ENCODE results near the gene CCDC170. TPM values are rescaled to one million over a fixed set of nuclear protein-coding genes. Genes with fewer than 3 reads are reported as not detected.

Gene CCDC170
- total and polyA plus RNA-seq, 9 of the 15 experiments (the other 6 are each of a cell fraction or from before 2014, with no cell fraction given): 0.01 to 0.18 (median 0.05) TPM; not detected in 6

DNA sequence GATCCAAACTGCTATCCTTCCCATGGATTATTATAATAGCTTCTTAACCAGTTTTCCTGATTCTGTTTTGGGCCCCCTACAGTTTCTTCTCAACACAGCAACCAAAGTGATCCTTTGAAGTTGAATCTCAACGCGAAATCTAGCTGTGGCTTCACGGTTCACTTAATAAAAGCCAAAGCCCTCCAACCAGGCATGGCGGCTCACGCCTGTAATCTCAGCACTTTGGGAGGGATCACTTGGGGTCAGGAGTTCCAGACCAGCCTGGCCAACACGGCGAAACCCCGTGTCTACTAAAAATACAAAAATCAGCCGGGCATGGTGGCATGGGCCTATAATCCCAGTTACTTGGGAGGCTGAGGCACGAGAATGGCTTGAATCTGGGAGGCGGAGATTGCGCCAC is 45.2 kb upstream of the CCDC170 start:
- ATAC-seq (no peak), DNase-seq (ENCODE audit: extremely low read depth in 1 of 4, low spot score in 3 of 4) (peak in 1 of 4 experiments; percentile 23), FAIRE-seq (no peak)
- intact Hi-C loops (cut with micrococcal nuclease) (no loop called here), in situ Hi-C loops (cut with MboI) (no loop called here)
- ChIA-PET CTCF (ENCODE audit: low intra/inter-chr PET ratio) (no interaction called here), POLR2A (no interaction called here)
- H3K9ac ChIP-seq (ENCODE audit: insufficient read depth in 1 of 2, low read depth in 2 of 2, low read length in 2 of 2): no peak overlapping the region
- H4K20me1 ChIP-seq (replicated peaks; ENCODE audit: control insufficient read depth, insufficient read depth, low read length): no peaks in the 10 kb centered on the region
- no peak overlapping the region for H3K4me3 ChIP-seq
- 86% methylated on average over 12 of the region's 12 CpGs for WGBS (ENCODE audit: insufficient coverage, low coverage, missing lambda C conversion rate)
- H3K27ac ChIP-seq (ENCODE audit: extremely low read depth, low read depth, low read length): no peak overlapping the region
- no peaks in the 10 kb centered on the region for H3K27me3 ChIP-seq (ENCODE audit: control insufficient read depth in 2 of 2, insufficient read depth in 2 of 2, low read length in 2 of 2)
- peaks cover 65% of the 10 kb centered on the region for H3K79me2 ChIP-seq (ENCODE audit: control insufficient read depth, insufficient read depth, low read length)
- no peaks in the 10 kb centered on the region for H3K9me3 ChIP-seq (replicated peaks; ENCODE audit: control insufficient read depth, insufficient read depth, low read depth, low read length)
- H3K4me2 ChIP-seq (ENCODE audit: insufficient read depth, low read length): no peak overlapping the region
- H3K36me3 ChIP-seq (ENCODE audit: control insufficient read depth, insufficient read depth, low read length): peaks cover 35% of the 10 kb centered on the region
- TF ChIP-seq KDM1A (IDR thresholded peaks at IDR 0.05) (peak; percentile 39 to 59; a peak in 2 of 4 replicates), POLR3G (IDR thresholded peaks at IDR 0.05; ENCODE audit: extremely low read depth, insufficient read length, insufficient replicate concordance) (no peak)
- TF ChIP-seq, protein P1, sequence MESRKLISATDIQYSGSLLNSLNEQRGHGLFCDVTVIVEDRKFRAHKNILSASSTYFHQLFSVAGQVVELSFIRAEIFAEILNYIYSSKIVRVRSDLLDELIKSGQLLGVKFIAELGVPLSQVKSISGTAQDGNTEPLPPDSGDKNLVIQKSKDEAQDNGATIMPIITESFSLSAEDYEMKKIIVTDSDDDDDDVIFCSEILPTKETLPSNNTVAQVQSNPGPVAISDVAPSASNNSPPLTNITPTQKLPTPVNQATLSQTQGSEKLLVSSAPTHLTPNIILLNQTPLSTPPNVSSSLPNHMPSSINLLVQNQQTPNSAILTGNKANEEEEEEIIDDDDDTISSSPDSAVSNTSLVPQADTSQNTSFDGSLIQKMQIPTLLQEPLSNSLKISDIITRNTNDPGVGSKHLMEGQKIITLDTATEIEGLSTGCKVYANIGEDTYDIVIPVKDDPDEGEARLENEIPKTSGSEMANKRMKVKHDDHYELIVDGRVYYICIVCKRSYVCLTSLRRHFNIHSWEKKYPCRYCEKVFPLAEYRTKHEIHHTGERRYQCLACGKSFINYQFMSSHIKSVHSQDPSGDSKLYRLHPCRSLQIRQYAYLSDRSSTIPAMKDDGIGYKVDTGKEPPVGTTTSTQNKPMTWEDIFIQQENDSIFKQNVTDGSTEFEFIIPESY (CRISPR knock-in tag; IDR thresholded peaks at IDR 0.05): peak; percentile 61; the same call in 1 of the 2 replicates
- no peaks in the 10 kb centered on the region for H3K9me1 ChIP-seq (ENCODE audit: control insufficient read depth, insufficient read depth, low read length)
- H3K4me1 ChIP-seq (replicated peaks in 1 of 2; ENCODE audit: control insufficient read depth in 2 of 2, insufficient read depth in 2 of 2, low read length in 2 of 2): peaks cover 0 to 7% of the 10 kb centered on the region in 2 experiments; a peak in 3 of 5 replicates
- no TSS peak for BruUV-seq (replicated peaks)
- H2AFZ ChIP-seq (ENCODE audit: low read depth, low read length): no peak overlapping the region
